ENCODE data around the gene CHRD.

DNA sequence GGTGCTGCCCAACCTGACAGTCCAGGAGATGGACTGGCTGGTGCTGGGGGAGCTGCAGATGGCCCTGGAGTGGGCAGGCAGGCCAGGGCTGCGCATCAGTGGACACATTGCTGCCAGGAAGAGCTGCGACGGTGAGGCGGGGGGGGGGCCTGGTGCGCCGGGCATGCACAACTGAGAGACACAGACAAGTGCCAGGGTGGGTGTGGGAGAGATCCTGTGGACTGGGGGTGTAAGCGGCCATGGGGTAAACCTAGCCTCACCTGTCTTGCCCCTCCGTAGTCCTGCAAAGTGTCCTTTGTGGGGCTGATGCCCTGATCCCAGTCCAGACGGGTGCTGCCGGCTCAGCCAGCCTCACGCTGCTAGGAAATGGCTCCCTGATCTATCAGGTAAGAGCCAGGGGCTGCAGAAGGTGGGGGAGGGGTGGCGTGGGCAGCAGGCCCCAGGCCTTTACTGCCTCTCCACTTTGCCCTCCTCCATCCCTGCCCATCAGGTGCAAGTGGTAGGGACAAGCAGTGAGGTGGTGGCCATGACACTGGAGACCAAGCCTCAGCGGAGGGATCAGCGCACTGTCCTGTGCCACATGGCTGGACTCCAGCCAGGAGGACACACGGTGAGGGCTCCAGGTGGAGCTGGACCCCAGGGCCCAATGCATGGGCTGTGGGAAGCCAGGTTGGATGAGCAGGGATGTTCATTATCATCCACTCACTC lies 3.3 kb downstream of the CHRD start:
- TF ChIP-seq, protein P1, sequence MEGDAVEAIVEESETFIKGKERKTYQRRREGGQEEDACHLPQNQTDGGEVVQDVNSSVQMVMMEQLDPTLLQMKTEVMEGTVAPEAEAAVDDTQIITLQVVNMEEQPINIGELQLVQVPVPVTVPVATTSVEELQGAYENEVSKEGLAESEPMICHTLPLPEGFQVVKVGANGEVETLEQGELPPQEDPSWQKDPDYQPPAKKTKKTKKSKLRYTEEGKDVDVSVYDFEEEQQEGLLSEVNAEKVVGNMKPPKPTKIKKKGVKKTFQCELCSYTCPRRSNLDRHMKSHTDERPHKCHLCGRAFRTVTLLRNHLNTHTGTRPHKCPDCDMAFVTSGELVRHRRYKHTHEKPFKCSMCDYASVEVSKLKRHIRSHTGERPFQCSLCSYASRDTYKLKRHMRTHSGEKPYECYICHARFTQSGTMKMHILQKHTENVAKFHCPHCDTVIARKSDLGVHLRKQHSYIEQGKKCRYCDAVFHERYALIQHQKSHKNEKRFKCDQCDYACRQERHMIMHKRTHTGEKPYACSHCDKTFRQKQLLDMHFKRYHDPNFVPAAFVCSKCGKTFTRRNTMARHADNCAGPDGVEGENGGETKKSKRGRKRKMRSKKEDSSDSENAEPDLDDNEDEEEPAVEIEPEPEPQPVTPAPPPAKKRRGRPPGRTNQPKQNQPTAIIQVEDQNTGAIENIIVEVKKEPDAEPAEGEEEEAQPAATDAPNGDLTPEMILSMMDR (IDR thresholded peaks at IDR 0.05) = no peak
- no peak for TF ChIP-seq POLR2AphosphoS5 (IDR thresholded peaks at IDR 0.05)
- no peak for TF ChIP-seq POLR2A (IDR thresholded peaks at IDR 0.05)
- no peak for TF ChIP-seq EP300 (IDR thresholded peaks at IDR 0.05)

Measured in gastroesophageal sphincter (tissue), 3 donors.